Mesenteric fat pad (tissue), 1 donor: ENCODE results near the gene NFAT5. TPM values are rescaled to one million over a fixed set of nuclear protein-coding genes. Genes with fewer than 3 reads are reported as not detected.
"Not testable (repeated sequence)": the region's sequence is repeated elsewhere in the genome, so short reads cannot be mapped to it uniquely, and the experiment has no call there.

Source experiments
- DNase-seq: peaks from one replicate; pipeline ENCODE4 v3.0.0-alpha.2; 2020; ENCODE audit warnings: low spot score
- microRNA-seq: library from miRNA; unstranded; fragments of <30 nt; microRNA quantifications from one replicate; pipeline ENCODE4 v1.2.0, GENCODE V29; 2020; ENCODE audit warnings: borderline number of aligned reads
- total RNA-seq: library from RNA; stranded (reverse); fragmentation: NEBNext Ultra II Directional; extraction: Animal tissue kit (Norgen Biotek cat#: 25700); gene quantifications from one replicate; pipeline ENCODE4 v1.2.1, GENCODE V29; 2021
- donor health status: DM: yes; HTN: yes; CAD: no.

NFAT5 gene
- total RNA-seq, 1 donor from 2014 or later: 48.3 TPM

- no peak for DNase-seq
Observed at GRCh38 chr16:69727916-69728270, 162.1 kb downstream of the NFAT5 start.

- DNase-seq: not testable (repeated sequence)
Observed at GRCh38 chr16:69729030-69729429, 163.3 kb downstream of the NFAT5 start.

GRCh38 chr16:69731280-69731679, 165.5 kb downstream of the NFAT5 start:
- not testable (repeated sequence) for DNase-seq

- DNase-seq: no peak
Observed at GRCh38 chr16:69732101-69732500, 166.3 kb downstream of the NFAT5 start.

- no peak for DNase-seq
Observed at GRCh38 chr16:69741519-69741918, 175.8 kb downstream of the NFAT5 start.

- DNase-seq: peak; percentile 92
Observed at GRCh38 chr16:69741951-69742904, 176.5 kb downstream of the NFAT5 start.

GRCh38 chr16:69744363-69745231, 178.8 kb downstream of the NFAT5 start:
- DNase-seq: no peak

- no peak for DNase-seq
Observed at GRCh38 chr16:69745232-69745612, 179.5 kb downstream of the NFAT5 start.

- DNase-seq: no peak
Observed at GRCh38 chr16:69745959-69746358, 180.2 kb downstream of the NFAT5 start.

GRCh38 chr16:69747115-69747514, 181.3 kb downstream of the NFAT5 start:
- DNase-seq: no peak

- no peak for DNase-seq
Observed at GRCh38 chr16:69748694-69749345, 183.1 kb downstream of the NFAT5 start.

- DNase-seq: no peak
Observed at GRCh38 chr16:69754143-69754468, 188.3 kb downstream of the NFAT5 start.

Small RNA genes lying within 50 kb of the gene (microRNA-seq; reads per million reads assigned to microRNA genes)
- not detected for gene MIR1538

Other genes starting within 250 kb of the NFAT5 start
- gene PDF, start 235.4 kb upstream of the NFAT5 start, total RNA-seq: 14.8 TPM
- gene COG8, start 226.4 kb upstream of the NFAT5 start, total RNA-seq: 25.0 TPM
- gene NIP7, start 226.2 kb upstream of the NFAT5 start, total RNA-seq: 32.8 TPM
- gene TMED6, start 214.2 kb upstream of the NFAT5 start, total RNA-seq: 1.2 TPM
- gene TERF2, start 180.0 kb upstream of the NFAT5 start, total RNA-seq: 30.6 TPM
- 62.5 TPM for gene CYB5B, start 141.3 kb upstream of the NFAT5 start, total RNA-seq
- gene NQO1, start 160.6 kb downstream of the NFAT5 start, total RNA-seq: 270 TPM
- 41.8 TPM for gene NOB1, start 189.0 kb downstream of the NFAT5 start, total RNA-seq
- 43.0 TPM for gene WWP2, start 196.4 kb downstream of the NFAT5 start, total RNA-seq